GM12892 (cell line): ENCODE results near the gene MCL1.

ENCODE experiments used
- POLR2A ChIP-seq: IDR thresholded peaks from 2 replicates; pipeline ENCODE4 v1.6.1; 2011; ENCODE audit warnings: low read depth, low read length, control low read depth
- TAF1 ChIP-seq: IDR thresholded peaks from 2 replicates; pipeline ENCODE4 v1.6.1; 2011; ENCODE audit warnings: low read depth, mild to moderate bottlenecking, control low read depth, low read length, borderline replicate concordance

DNA sequence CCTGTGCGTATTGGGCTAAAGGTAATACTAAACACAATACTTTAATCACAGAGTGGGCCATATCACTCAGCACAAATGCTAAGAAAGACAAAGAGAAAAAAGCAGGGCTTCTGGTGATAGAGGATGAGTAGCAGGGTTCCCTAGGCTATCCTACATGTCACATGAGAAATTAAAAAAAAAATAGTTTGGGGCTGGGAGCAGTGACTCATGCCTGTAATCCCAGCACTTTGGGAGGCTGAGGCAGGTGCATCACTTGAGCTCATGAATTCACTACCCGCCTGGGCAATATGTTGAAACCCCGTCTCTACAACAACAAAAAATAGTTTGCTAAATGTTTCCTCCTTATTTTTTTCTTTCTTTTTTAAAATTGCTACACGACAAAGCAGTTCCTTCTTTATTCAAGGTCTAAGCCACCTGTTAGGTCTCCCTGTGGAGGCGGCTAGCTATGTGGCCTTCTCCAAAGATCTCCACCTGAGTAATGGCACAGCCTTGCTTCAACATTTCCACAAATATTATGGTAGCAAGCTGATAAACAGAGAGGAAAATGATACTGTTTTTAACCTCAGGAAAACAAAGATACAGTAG, 48.5 kb upstream of the MCL1 start:
- no peak for TF ChIP-seq TAF1
- TF ChIP-seq POLR2A: no peak
